K562 (cell line): ENCODE measurements around the gene CORT. TPM values are rescaled to one million over a fixed set of nuclear protein-coding genes. Genes with fewer than 3 reads are reported as not detected.

Source experiments
- NR4A1 ChIP-seq, 2 experiments: fragments of 250-450 bp in 1 of 2; fragments of 450-650 bp in 1 of 2; sonication (Bioruptor Pico) in 1 of 2; IDR thresholded peaks; 2 replicates each; pipeline versions ENCODE4 v1.4.0 to v1.6.1; 2016 to 2020; ENCODE audit warnings: mild to moderate bottlenecking in 2 of 2, missing compliant biosample characterization in 1 of 2, missing genetic modification characterization in 1 of 2, moderate library complexity in 1 of 2
- PTRF ChIP-seq: fragments of 450-650 bp; IDR thresholded peaks from 2 replicates; pipeline ENCODE4 v1.6.1; 2016; ENCODE audit warnings: mild to moderate bottlenecking, missing genetic modification characterization, missing compliant biosample characterization
- ZNF311 ChIP-seq: fragments of 250-450 bp; sonication (Bioruptor Pico); IDR thresholded peaks from 2 replicates; pipeline ENCODE4 v1.4.0; 2020; ENCODE audit warnings: mild to moderate bottlenecking, moderate library complexity
- polyA plus RNA-seq, 8 experiments: library from polyadenylated mRNA; depleted of rRNA in 4 of 8; stranded (reverse) in 5 of 8; unstranded in 3 of 8; fragments of >200 nt; fragmentation: Nextera tagmentation in 2 of 8; fragmentation: Illumina TruSeq in 1 of 8; extraction: Ambion mirVana in 2 of 8; extraction: Trizol in 1 of 8; gene quantifications; 2 replicates each; pipeline versions ENCODE4 v1.2.1 to v1.2.3, GENCODE V29; 2011 to 2014; ENCODE audit warnings: inconsistent platforms in 1 of 8, missing spikeins in 1 of 8
- total RNA-seq, 7 experiments: library from RNA; depleted of rRNA in 6 of 7; stranded (reverse); fragments of >200 nt in 6 of 7; fragmentation: Illumina TruSeq in 2 of 7; extraction: Trizol in 2 of 7; gene quantifications; 2 replicates each; pipeline versions ENCODE4 v1.2.1 to v1.2.3, GENCODE V29; 2011 to 2021; ENCODE audit warnings: low replicate concordance in 1 of 7
- TF ChIP-seq, protein P1 (sequence below): fragments of 200-800 bp; sonication (Bioruptor generic); IDR thresholded peaks from 2 replicates; pipeline ENCODE4 v1.6.1; 2016; ENCODE audit warnings: missing genetic modification characterization, missing compliant biosample characterization
- TF ChIP-seq, protein P2 (sequence below): fragments of 450-650 bp; IDR thresholded peaks from 2 replicates; pipeline ENCODE4 v1.6.1; 2016; ENCODE audit warnings: mild to moderate bottlenecking, moderate library complexity
- TF ChIP-seq, protein P3 (sequence below): fragments of 250-450 bp; sonication (Bioruptor Pico); IDR thresholded peaks from 2 replicates; pipeline ENCODE4 v1.5.0; 2020; ENCODE audit warnings: mild to moderate bottlenecking, borderline replicate concordance

CORT gene
- total and polyA plus RNA-seq, 9 of the 15 experiments (the other 6 are each of a cell fraction or from before 2014, with no cell fraction given): 0.08 to 0.54 (median 0.13) TPM; not detected in 5

DNA sequence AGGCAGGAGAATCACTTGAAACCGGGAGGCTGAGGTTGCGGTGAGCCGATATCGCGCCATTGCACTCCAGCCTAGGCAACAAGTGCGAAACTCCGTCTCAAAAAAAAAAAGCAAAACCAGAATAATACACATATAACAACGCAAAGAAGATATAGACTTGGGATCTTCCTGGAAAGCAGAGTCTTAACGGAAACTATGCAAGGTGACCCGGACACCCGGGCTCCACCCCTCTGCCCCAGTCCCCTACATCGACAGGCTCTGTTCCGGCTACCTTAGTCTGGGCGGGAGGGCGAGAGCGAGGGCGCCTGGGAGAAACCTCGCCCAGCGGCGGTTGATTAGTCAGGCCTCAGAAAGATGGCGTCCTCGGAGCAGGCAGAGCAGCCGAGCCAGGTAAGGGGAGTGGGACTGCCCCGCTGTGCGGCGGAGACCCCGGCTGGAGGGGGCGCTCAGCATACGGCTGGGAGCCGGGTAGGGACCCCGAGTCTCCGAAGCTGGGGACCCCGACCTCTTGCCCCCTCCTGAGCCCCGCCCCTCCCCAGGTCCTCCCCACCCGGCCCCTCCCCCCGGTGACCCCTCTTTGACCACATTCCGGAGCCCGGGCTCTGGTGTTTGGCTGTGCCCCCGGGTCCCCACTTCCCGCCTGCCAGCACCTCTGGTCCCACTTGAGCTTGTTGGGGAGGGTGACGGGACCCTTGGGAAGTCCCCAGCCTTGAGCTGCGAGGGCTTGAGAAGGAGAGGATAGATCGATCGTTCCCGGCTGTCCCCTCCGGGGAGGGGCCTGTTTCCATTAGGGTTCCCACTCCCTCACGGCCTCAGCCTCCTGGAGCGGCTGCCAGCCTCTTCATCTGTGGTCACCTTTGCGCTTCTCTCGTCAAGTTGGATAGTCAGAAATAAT is 25.0 kb downstream of the CORT start, which contains the start of gene PEX14 (continued):
- TF ChIP-seq, protein P1, sequence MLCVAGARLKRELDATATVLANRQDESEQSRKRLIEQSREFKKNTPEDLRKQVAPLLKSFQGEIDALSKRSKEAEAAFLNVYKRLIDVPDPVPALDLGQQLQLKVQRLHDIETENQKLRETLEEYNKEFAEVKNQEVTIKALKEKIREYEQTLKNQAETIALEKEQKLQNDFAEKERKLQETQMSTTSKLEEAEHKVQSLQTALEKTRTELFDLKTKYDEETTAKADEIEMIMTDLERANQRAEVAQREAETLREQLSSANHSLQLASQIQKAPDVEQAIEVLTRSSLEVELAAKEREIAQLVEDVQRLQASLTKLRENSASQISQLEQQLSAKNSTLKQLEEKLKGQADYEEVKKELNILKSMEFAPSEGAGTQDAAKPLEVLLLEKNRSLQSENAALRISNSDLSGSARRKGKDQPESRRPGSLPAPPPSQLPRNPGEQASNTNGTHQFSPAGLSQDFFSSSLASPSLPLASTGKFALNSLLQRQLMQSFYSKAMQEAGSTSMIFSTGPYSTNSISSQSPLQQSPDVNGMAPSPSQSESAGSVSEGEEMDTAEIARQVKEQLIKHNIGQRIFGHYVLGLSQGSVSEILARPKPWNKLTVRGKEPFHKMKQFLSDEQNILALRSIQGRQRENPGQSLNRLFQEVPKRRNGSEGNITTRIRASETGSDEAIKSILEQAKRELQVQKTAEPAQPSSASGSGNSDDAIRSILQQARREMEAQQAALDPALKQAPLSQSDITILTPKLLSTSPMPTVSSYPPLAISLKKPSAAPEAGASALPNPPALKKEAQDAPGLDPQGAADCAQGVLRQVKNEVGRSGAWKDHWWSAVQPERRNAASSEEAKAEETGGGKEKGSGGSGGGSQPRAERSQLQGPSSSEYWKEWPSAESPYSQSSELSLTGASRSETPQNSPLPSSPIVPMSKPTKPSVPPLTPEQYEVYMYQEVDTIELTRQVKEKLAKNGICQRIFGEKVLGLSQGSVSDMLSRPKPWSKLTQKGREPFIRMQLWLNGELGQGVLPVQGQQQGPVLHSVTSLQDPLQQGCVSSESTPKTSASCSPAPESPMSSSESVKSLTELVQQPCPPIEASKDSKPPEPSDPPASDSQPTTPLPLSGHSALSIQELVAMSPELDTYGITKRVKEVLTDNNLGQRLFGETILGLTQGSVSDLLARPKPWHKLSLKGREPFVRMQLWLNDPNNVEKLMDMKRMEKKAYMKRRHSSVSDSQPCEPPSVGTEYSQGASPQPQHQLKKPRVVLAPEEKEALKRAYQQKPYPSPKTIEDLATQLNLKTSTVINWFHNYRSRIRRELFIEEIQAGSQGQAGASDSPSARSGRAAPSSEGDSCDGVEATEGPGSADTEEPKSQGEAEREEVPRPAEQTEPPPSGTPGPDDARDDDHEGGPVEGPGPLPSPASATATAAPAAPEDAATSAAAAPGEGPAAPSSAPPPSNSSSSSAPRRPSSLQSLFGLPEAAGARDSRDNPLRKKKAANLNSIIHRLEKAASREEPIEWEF (CRISPR knock-in tag): peak; percentile 25; the same call in 1 of the 2 replicates
- TF ChIP-seq, protein P2, sequence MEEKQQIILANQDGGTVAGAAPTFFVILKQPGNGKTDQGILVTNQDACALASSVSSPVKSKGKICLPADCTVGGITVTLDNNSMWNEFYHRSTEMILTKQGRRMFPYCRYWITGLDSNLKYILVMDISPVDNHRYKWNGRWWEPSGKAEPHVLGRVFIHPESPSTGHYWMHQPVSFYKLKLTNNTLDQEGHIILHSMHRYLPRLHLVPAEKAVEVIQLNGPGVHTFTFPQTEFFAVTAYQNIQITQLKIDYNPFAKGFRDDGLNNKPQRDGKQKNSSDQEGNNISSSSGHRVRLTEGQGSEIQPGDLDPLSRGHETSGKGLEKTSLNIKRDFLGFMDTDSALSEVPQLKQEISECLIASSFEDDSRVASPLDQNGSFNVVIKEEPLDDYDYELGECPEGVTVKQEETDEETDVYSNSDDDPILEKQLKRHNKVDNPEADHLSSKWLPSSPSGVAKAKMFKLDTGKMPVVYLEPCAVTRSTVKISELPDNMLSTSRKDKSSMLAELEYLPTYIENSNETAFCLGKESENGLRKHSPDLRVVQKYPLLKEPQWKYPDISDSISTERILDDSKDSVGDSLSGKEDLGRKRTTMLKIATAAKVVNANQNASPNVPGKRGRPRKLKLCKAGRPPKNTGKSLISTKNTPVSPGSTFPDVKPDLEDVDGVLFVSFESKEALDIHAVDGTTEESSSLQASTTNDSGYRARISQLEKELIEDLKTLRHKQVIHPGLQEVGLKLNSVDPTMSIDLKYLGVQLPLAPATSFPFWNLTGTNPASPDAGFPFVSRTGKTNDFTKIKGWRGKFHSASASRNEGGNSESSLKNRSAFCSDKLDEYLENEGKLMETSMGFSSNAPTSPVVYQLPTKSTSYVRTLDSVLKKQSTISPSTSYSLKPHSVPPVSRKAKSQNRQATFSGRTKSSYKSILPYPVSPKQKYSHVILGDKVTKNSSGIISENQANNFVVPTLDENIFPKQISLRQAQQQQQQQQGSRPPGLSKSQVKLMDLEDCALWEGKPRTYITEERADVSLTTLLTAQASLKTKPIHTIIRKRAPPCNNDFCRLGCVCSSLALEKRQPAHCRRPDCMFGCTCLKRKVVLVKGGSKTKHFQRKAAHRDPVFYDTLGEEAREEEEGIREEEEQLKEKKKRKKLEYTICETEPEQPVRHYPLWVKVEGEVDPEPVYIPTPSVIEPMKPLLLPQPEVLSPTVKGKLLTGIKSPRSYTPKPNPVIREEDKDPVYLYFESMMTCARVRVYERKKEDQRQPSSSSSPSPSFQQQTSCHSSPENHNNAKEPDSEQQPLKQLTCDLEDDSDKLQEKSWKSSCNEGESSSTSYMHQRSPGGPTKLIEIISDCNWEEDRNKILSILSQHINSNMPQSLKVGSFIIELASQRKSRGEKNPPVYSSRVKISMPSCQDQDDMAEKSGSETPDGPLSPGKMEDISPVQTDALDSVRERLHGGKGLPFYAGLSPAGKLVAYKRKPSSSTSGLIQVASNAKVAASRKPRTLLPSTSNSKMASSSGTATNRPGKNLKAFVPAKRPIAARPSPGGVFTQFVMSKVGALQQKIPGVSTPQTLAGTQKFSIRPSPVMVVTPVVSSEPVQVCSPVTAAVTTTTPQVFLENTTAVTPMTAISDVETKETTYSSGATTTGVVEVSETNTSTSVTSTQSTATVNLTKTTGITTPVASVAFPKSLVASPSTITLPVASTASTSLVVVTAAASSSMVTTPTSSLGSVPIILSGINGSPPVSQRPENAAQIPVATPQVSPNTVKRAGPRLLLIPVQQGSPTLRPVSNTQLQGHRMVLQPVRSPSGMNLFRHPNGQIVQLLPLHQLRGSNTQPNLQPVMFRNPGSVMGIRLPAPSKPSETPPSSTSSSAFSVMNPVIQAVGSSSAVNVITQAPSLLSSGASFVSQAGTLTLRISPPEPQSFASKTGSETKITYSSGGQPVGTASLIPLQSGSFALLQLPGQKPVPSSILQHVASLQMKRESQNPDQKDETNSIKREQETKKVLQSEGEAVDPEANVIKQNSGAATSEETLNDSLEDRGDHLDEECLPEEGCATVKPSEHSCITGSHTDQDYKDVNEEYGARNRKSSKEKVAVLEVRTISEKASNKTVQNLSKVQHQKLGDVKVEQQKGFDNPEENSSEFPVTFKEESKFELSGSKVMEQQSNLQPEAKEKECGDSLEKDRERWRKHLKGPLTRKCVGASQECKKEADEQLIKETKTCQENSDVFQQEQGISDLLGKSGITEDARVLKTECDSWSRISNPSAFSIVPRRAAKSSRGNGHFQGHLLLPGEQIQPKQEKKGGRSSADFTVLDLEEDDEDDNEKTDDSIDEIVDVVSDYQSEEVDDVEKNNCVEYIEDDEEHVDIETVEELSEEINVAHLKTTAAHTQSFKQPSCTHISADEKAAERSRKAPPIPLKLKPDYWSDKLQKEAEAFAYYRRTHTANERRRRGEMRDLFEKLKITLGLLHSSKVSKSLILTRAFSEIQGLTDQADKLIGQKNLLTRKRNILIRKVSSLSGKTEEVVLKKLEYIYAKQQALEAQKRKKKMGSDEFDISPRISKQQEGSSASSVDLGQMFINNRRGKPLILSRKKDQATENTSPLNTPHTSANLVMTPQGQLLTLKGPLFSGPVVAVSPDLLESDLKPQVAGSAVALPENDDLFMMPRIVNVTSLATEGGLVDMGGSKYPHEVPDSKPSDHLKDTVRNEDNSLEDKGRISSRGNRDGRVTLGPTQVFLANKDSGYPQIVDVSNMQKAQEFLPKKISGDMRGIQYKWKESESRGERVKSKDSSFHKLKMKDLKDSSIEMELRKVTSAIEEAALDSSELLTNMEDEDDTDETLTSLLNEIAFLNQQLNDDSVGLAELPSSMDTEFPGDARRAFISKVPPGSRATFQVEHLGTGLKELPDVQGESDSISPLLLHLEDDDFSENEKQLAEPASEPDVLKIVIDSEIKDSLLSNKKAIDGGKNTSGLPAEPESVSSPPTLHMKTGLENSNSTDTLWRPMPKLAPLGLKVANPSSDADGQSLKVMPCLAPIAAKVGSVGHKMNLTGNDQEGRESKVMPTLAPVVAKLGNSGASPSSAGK: no peak
- no peak for TF ChIP-seq PTRF
- TF ChIP-seq, protein P3, sequence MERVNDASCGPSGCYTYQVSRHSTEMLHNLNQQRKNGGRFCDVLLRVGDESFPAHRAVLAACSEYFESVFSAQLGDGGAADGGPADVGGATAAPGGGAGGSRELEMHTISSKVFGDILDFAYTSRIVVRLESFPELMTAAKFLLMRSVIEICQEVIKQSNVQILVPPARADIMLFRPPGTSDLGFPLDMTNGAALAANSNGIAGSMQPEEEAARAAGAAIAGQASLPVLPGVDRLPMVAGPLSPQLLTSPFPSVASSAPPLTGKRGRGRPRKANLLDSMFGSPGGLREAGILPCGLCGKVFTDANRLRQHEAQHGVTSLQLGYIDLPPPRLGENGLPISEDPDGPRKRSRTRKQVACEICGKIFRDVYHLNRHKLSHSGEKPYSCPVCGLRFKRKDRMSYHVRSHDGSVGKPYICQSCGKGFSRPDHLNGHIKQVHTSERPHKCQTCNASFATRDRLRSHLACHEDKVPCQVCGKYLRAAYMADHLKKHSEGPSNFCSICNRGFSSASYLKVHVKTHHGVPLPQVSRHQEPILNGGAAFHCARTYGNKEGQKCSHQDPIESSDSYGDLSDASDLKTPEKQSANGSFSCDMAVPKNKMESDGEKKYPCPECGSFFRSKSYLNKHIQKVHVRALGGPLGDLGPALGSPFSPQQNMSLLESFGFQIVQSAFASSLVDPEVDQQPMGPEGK (CRISPR knock-in tag): no peak
- no peak for TF ChIP-seq ZNF311 (CRISPR knock-in tag)
- TF ChIP-seq NR4A1 (CRISPR knock-in tag; IDR thresholded peaks at IDR 0.05): no peak
- TF ChIP-seq NR4A1 (tag; IDR thresholded peaks at IDR 0.05): peak; percentile 72; the same call in 1 of the 2 replicates
